Measurements from ENCODE around the gene SIAH1. TPM values are rescaled to one million over a fixed set of nuclear protein-coding genes. Genes with fewer than 3 reads are reported as not detected.
"Not testable (repeated sequence)": the region's sequence is repeated elsewhere in the genome, so short reads cannot be mapped to it uniquely, and the experiment has no call there.

The SIAH1 gene
- total and polyA plus RNA-seq, 12 donors, result 9.9 to 27.5 (median 17.6) TPM

- WGBS, 4 donors, result 87 to 97% (median 96%) methylated on average over 3 of the region's 3 CpGs
- H3K27me3 ChIP-seq, result no peaks in the 10 kb centered on the region
- TF ChIP-seq CTCF (IDR thresholded peaks at IDR 0.05) (no peak), POLR2A (IDR thresholded peaks at IDR 0.05) (no peak)
- H3K4me3 ChIP-seq, result no peak overlapping the region
- intact Hi-C loops (cut with DNase I), result loop anchor here (5.0 to 10.0 kb wide), 3 partner anchors 186 to 269 kb away; partner anchors contain the start of gene N4BP1 (in 1 of the 2)
- H3K9me3 ChIP-seq (replicated peaks in 1 of 3), result no peaks in the 10 kb centered on the region
- DNase-seq, result no peak
- peaks cover 0 to 12% of the 10 kb centered on the region in 2 donors for H3K4me1 ChIP-seq (replicated peaks in 1 of 2)
- no peaks in the 10 kb centered on the region for H3K36me3 ChIP-seq (replicated peaks in 1 of 2)
- no peak overlapping the region for H3K27ac ChIP-seq
Observed at GRCh38 chr16:48358419-48358818, 26.8 kb downstream of the SIAH1 start.

GRCh38 chr16:48356633-48357376, 28.4 kb downstream of the SIAH1 start:
- no peak overlapping the region for H3K27ac ChIP-seq
- intact Hi-C loops (cut with DNase I), result loop anchor here (5.0 to 10.0 kb wide), 3 partner anchors 188 to 270 kb away; partner anchors contain the start of gene N4BP1 (in 1 of the 2)
- TF ChIP-seq CTCF (IDR thresholded peaks at IDR 0.05) (no peak), POLR2A (IDR thresholded peaks at IDR 0.05) (no peak)
- H3K36me3 ChIP-seq (replicated peaks in 1 of 2), result peaks cover 0 to 12% of the 10 kb centered on the region in 2 donors
- H3K4me1 ChIP-seq (replicated peaks in 1 of 2), result peaks cover 0 to 16% of the 10 kb centered on the region in 2 donors
- H3K9me3 ChIP-seq (replicated peaks in 1 of 3), result no peaks in the 10 kb centered on the region
- 89 to 94% (median 91%) methylated on average over 4 of the region's 4 CpGs for WGBS, 4 donors
- DNase-seq, result no peak
- no peaks in the 10 kb centered on the region for H3K27me3 ChIP-seq
- no peak overlapping the region for H3K4me3 ChIP-seq

DNA sequence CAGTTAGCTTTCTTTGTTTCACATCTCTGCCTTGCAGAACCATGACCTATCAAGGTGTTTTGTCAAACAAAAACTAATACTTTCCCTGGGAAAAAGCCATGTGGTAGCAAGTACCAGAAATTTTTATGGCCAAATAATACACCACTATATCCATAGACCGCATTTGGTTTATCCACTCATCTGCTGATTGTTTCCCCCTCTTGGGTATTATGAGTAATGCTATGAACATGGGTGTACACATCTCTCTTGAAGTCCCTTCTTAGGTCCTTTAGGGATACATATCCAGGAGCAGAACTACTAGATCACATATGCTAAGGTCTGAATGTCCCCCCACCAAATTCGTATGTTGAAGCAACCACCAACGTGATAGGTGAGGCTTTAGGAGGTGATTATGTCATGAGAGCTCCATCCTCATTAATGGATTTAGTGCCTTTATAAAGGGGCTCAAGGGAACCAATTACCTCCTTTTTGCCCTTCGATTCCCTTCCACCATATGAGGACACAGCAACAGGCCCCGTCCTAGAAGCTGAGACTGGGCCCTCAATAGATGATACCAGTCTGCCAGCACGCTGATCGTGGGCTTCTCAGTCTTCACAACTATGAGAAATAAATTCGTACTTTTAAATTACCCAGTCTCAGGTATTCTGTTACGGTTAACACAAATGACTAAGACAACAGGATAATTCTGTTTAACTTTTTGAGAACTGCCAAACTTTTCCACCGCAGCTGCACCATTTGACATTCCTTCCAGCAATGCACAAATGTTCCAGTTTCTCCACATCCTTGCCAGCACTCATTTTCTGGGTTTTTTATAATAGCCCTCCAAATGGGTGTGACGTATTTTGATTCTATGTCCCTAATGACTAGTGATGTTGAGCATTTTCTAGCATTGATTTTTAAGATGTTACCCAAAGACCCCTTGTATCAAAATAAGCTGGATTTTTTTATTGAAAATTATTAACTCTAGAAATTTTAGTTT, 30.0 kb downstream of the SIAH1 start:
- 95 to 97% (median 96%) methylated on average over 11 of the region's 11 CpGs for WGBS, 4 donors
- Histone ChIP-seq H3K27me3 (no peaks in the 10 kb centered on the region), H3K4me1 (replicated peaks in 1 of 2) (peaks cover 0 to 16% of the 10 kb centered on the region in 2 donors), H3K4me3 (no peak overlapping the region), H3K36me3 (replicated peaks in 1 of 2) (peaks cover 0 to 26% of the 10 kb centered on the region in 2 donors), H3K9me3 (replicated peaks in 1 of 3) (no peaks in the 10 kb centered on the region), H3K27ac (no peak overlapping the region)
- intact Hi-C loops (cut with DNase I), result loop anchor here (5.0 to 10.0 kb wide), 3 partner anchors 190 to 272 kb away; partner anchors contain the start of gene N4BP1 (in 1 of the 2)
- TF ChIP-seq POLR2A (IDR thresholded peaks at IDR 0.05) (no peak), CTCF (IDR thresholded peaks at IDR 0.05) (no peak)
- DNase-seq, result no peak

DNA sequence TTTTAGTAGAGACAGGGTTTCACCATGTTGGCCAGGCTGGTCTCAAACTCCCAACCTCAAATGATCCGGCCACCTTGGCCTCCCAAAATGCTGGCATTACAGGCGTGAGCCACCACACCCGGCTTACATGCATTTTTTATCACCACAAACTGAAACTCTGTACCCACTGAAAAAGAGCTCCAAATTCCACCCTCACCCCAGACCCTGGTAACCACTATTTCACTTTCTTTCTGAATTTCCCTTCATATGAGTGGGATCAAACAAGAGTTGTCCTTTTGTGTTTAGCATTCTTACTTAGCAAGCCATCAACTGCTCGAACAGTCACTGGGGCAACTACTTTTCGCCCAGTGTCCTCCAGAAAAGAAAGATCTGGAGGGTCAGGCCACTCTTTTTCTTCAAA, 30.8 kb downstream of the SIAH1 start:
- 95 to 100% (median 98%) methylated on average over 5 of the region's 5 CpGs for WGBS, 4 donors

More for the DNA sequence above, 30.8 kb downstream of the SIAH1 start:
- intact Hi-C loops (cut with DNase I), result loop anchor here (10.0 kb wide), 2 partner anchors 190 to 260 kb away; partner anchors contain the start of gene N4BP1 (in 1 of the 2)
- Histone ChIP-seq H3K36me3 (replicated peaks in 1 of 2) (peaks cover 0 to 34% of the 10 kb centered on the region in 2 donors), H3K4me1 (replicated peaks in 1 of 2) (peaks cover 0 to 16% of the 10 kb centered on the region in 2 donors)
- H3K9me3 ChIP-seq (replicated peaks in 1 of 3); H3K4me3 ChIP-seq; H3K27ac ChIP-seq; H3K27me3 ChIP-seq; DNase-seq: not testable (repeated sequence)

All from adrenal gland (tissue), 12 donors.